SKM-1 (cell line): Measurements from ENCODE around the gene SPAAR.

Experiments
- DNase-seq: peaks from one replicate; lab custom pipeline; 2025; ENCODE audit not compliant: unreplicated experiment; lab: John Stamatoyannopoulos, UW

SPAAR gene

DNA sequence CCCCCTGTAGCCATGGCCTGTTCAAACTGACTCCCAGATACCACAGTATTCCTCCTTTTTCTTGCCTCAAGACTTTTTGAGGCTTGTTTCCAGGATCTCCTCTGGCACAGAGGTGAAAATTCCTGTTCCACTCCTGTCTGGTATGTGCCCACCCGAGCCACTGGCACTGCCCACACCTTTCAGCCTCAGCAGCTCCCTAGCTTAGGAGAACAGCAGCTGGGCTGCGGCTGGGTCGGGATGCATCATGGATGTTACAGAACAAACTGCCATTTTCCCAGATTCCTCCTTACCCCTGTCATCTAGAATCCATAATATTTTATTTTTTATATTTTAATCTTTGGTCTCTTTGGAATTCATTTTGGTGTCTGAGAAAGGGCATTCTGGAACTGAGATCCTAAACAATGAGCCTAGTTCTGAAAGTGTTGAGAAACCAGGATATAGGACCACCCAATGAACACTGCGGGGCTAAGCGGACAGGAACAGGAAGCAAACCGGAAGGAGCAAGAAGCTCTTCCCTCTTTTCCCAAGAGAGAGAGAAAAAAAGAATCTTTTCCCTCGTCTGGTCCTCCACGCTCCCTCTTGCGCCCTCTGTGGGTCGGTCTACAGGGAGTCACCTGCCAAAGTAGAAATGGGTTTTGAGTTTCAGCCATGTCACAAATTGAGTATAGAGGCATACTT is 36.2 kb downstream of the SPAAR start:
- peak; percentile 51 for DNase-seq

DNA sequence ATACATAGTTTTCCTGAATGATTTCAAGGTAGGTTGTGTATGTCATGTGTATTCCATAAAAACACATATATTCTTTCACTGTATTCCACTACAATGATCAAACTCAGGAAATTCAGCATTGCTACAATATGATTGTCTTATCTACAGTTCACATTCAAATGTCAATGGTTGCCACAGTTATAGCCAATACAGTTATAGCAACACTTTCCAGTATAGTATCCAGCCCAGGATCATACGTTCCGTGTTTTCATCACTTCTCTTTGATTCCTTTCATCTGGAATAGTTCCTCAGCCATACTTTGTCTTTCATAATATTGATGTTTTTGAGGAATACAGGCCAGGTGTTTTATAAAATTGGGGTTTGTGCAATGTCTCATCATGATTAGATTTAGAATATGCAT is 39.2 kb downstream of the SPAAR start:
- DNase-seq, result no peak

DNA sequence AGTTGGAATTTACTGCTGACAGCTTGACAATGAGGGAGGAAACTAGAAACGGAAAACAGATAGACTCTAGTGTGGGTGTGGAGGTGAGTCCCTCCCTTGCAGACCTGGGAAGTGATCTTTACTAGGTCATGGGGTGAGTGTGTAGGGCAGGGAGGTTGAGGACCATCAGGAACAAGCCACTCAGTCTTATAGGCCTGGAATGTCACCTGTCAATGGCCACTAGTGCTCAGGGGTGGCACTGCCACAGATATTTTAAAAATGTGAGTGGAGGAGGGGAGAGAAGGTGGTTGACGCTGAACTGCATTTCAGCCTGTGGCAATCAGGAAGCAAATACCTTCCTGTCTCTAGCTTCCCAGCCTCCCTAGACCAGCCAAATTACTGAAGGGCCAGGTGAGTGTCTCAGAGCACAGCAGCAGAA is 39.6 kb downstream of the SPAAR start:
- no peak for DNase-seq

DNA sequence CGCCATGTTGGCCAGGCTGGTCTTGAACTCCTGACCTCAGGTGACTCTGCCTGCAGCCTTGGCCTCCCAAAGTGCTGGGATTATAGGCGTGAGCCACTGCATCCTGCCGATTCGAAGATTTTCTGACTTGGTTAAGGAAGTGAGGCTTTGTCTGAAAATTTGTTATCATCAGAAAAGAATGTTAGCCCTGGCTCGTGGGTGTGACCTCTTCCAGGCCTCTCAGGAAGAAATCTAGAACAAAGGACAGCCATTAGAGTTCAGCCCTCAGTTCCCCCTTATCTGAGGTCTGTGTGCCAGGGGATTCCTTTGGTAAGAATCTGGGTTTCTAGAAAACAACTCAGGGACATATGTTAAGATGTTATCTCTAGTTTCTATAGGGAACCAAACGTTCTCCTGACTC is 42.4 kb downstream of the SPAAR start:
- no peak for DNase-seq

DNA sequence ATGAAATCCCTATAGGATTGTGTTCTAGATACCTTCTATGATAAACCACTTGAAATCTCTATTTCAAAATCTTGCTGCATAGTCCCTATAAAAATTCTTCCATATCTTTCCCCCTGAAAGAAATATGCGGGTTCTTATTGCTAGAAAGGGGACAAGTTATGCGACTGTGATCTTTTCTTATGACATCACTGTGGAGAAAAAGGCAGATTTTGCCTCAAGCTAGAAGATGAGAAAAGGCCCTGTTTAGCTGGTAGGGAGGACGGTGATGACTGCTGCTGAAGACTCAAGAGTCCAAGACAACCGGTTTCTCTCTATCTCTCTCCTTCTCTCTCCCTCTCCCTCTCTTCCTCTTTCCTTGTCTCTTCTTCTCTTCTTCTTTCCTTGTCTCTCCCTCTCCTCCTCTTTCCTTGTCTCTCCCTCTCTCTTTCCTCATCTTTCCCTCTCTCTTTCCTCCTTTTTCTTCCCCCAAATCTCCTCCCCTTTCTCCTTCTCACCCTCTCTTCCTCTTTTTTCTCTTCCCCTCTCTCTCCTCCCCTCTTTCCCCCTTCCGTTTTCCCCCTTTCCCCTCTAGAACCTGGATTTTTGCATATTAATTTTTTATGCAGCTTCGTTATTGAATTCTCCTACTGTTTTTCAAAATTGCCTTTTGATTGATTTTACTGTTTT is 43.4 kb downstream of the SPAAR start:
- DNase-seq, result no peak

DNA sequence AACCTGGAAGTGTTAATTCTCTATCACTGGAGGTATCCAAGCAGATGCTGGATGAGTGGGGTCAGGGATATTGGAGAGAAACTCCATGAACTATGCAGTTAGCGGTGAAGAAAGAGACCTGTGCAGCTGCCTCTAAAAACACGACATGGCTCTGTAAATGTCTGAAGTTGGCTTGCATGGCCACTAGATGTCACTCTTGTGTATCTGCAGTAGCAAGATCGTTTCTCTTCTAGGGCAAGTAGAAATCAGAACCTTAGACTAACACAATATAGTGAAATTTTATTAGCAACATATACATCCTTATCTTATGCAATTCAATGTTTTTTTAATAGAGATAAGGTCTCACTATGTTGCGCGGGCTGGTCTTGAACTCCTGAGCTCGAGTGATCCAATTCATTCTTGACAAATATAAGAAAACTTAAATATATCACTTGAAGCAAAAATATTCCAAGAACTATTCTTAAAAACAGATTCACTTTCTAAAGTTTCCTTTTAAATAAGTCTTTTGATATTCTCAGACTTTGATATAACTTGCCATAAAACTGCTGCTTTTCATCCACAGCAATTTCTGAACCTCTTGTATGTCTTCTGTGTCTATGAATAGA is 45.8 kb downstream of the SPAAR start:
- peak; percentile 59 for DNase-seq

DNA sequence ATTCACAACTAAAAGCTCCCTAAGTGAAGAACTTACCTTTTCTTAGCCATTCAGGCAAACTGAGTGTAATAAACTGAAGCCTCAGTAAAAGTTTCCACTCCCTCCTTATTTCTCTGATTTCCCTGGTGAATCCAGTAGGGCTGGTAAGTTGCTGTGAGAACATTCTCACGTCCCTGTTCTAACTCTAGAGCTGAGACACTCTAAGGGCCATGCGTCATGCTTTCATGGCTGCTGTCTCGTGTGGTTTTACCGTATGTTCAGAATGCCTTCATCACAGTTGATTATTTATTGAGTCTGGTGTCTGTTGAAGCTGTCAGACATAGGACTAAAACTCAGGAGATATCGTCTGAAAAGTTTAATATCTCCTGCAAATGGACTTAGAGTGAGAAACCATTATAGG is 47.4 kb downstream of the SPAAR start:
- no peak for DNase-seq

DNA sequence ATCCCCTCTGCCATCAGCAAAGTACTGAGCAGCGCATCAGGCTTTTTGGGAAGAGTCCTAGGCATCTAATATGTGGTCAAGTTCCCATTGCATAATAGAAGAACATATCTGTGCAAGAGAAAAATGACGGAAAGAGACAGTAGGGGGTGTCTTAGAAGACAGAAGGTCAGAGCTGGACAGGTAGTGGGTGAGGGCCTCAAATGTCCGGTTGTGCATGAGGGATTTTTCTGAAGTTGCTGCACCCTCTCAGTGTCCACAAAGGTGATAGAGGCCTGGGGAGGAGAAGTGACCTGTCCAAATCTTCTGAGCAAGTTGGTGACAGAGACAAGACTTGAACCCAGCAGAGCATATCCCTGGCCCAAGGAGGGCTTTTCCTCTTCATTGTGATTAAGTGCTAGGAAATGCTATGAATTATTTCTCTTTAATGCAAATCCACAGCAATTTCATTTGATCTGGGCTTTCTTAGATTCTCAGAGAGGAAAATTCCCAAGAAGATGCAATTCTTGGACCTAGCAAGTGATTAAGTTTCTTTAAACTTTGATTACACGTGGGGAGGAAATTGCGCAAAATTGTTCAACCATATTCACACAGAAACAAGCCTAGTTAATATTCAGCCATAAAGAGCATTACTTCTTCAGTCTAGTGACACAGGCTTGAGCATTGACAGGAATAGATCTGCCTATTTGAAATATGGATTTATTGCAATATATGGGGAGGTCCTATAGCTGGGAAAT is 49.0 kb downstream of the SPAAR start, which contains the start of gene OR2S2:
Gene OR2S2, minus strand, starts transcription at position 51 of the 734 bp plus-strand sequence. CDS start 56 bp downstream, outside the sequence.
- DNase-seq, result no peak

DNA sequence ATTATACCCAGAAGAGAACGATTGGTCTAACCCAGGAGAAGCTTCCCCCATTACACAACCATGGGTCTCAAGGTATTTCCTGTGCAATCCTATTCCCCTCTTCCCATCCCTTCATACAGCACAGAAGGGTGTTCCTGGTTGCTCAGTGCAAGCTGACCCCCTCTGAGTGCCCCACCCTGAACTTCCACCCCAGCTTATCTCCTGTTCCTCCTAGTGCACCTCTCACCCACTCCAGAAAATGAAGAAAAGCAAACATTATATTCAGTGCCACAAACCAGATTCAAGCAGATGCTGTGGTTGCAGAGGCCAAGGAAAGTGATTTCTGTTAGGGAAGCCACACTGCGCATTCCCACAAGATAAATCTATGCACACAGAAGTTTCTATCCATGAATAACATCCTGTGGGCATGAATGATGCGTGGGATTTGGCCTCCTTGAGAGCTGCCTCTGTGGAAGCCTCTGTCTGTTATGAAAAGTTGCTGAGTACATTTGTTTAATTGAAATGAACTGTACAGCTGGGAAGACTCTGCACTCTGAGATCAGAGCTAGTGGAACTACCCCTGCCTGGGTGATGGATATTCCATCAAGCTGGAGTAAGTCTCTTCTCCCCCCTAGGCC is 50.9 kb downstream of the SPAAR start:
- DNase-seq, result no peak
